Measurements from ENCODE around the gene SLC5A2.

DNA sequence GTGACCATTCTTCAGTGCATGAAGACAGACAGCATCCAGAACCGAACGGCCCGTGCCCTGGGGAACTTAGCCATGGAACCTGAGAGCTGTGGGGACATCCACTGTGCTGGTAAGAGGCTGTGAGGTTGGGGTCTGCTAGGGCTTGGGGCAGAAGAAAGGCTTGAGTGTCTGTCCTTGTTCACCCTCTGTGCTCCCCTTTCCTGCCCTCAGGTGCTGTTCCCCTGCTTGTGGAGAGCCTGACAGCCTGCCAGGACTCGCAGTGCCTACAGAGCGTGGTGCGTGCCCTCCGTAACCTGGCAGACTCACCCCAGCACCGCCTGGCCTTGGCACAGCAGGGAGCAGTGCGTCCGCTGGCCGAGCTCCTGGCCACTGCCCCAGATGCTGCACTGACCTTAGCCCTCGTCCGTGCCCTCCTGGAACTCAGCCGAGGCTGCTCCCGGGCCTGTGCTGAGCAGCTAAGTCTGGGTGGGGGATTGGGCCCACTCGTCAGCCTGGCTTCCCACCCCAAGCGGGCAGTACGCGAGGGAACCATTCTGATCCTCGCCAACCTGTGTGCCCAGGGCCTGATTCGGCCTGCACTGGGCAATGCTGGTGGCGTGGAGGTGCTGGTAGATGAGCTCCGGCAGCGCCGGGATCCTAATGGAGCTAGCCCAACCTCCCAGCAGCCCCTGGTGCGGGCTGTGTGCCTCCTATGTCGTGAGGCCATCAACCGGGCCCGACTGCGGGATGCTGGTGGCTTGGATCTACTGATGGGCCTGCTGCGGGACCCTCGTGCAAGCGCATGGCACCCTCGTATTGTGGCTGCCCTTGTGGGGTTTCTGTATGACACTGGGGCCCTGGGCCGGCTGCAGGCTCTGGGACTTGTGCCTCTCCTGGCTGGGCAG, 20.8 kb upstream of the SLC5A2 start:
- TF ChIP-seq, protein P1, sequence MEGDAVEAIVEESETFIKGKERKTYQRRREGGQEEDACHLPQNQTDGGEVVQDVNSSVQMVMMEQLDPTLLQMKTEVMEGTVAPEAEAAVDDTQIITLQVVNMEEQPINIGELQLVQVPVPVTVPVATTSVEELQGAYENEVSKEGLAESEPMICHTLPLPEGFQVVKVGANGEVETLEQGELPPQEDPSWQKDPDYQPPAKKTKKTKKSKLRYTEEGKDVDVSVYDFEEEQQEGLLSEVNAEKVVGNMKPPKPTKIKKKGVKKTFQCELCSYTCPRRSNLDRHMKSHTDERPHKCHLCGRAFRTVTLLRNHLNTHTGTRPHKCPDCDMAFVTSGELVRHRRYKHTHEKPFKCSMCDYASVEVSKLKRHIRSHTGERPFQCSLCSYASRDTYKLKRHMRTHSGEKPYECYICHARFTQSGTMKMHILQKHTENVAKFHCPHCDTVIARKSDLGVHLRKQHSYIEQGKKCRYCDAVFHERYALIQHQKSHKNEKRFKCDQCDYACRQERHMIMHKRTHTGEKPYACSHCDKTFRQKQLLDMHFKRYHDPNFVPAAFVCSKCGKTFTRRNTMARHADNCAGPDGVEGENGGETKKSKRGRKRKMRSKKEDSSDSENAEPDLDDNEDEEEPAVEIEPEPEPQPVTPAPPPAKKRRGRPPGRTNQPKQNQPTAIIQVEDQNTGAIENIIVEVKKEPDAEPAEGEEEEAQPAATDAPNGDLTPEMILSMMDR (IDR thresholded peaks at IDR 0.05; ENCODE audit: poor library complexity): no peak
- no peak for TF ChIP-seq EZH2 (IDR thresholded peaks at IDR 0.05; ENCODE audit: borderline replicate concordance)
